Left ventricle myocardium superior (tissue), 1 donor: ENCODE data around the gene IL1RL1. TPM values are rescaled to one million over a fixed set of nuclear protein-coding genes. Genes with fewer than 3 reads are reported as not detected.
"Not testable (repeated sequence)": the region's sequence is repeated elsewhere in the genome, so short reads cannot be mapped to it uniquely, and the experiment has no call there.

ENCODE experiments used
- ATAC-seq: fragments of 200-7000 bp; cut with Tn5 transposase; one replicate; pipeline ENCODE4 v1.9.1; 2020; ENCODE audit warnings: mild to moderate bottlenecking, moderate library complexity
- DNase-seq: peaks from one replicate; pipeline ENCODE4 v3.0.0-alpha.2; 2020
- intact Hi-C: fragments of 100-400 bp; cut with micrococcal nuclease; formaldehyde crosslinking; loops from one replicate; pipeline ENCODE4 v1.11.0; 2022
- total RNA-seq: library from RNA; stranded (reverse); fragmentation: NEBNext Ultra II Directional; extraction: Animal tissue kit (Norgen Biotek cat#: 25700); gene quantifications from one replicate; pipeline ENCODE4 v1.2.1, GENCODE V29; 2021
- donor health status: DM: no; HTN: yes; CAD: no; lungs with severe emphysema.

Gene IL1RL1
- total RNA-seq, 1 donor from 2014 or later, result 2.5 TPM

GRCh38 chr2:102324914-102325313 is 13.6 kb downstream of the IL1RL1 start:
- DNase-seq, ATAC-seq, intact Hi-C loops: not testable (repeated sequence)

- DNase-seq (peak; percentile 32), ATAC-seq (peak; percentile 57)
- intact Hi-C loops, result no loop called here
Measured at GRCh38 chr2:102331311-102331980, 20.1 kb downstream of the IL1RL1 start.

GRCh38 chr2:102334486-102334885 is 23.1 kb downstream of the IL1RL1 start:
- intact Hi-C loops, result no loop called here
- no peak for ATAC-seq

GRCh38 chr2:102335871-102336366 is 24.6 kb downstream of the IL1RL1 start:
- ATAC-seq (peak; percentile 55), DNase-seq (no peak)
- intact Hi-C loops, result no loop called here

More at GRCh38 chr2:102334486-102334885, 23.1 kb downstream of the IL1RL1 start:
- DNase-seq, result no peak

GRCh38 chr2:102336502-102336945 is 25.2 kb downstream of the IL1RL1 start:
- DNase-seq (peak; percentile 24), ATAC-seq (peak; percentile 86)

GRCh38 chr2:102337012-102337411 is 25.6 kb downstream of the IL1RL1 start:
- intact Hi-C loops, result no loop called here
- ATAC-seq, result peak; percentile 66
- no peak for DNase-seq

More at GRCh38 chr2:102336502-102336945, 25.2 kb downstream of the IL1RL1 start:
- intact Hi-C loops, result no loop called here

- no peak for ATAC-seq
- intact Hi-C loops, result no loop called here
- DNase-seq, result no peak
Measured at GRCh38 chr2:102337481-102338386, 26.4 kb downstream of the IL1RL1 start.

GRCh38 chr2:102340778-102341177 is 29.4 kb downstream of the IL1RL1 start:
- intact Hi-C loops, result no loop called here
- no peak for DNase-seq

GRCh38 chr2:102342888-102343287 is 31.5 kb downstream of the IL1RL1 start:
- ATAC-seq, result no peak
- no peak for DNase-seq
- intact Hi-C loops, result no loop called here

More at GRCh38 chr2:102340778-102341177, 29.4 kb downstream of the IL1RL1 start:
- ATAC-seq, result no peak

- no peak for ATAC-seq
- DNase-seq, result no peak
- intact Hi-C loops, result no loop called here
Measured at GRCh38 chr2:102344397-102344796, 33.0 kb downstream of the IL1RL1 start.

- ATAC-seq (no peak), DNase-seq (no peak)
- intact Hi-C loops, result no loop called here
Measured at GRCh38 chr2:102345329-102345920, 34.1 kb downstream of the IL1RL1 start.

GRCh38 chr2:102346381-102347130 is 35.2 kb downstream of the IL1RL1 start:
- intact Hi-C loops, result no loop called here
- DNase-seq, result no peak

GRCh38 chr2:102350137-102350793 is 38.9 kb downstream of the IL1RL1 start:
- intact Hi-C loops, result no loop called here

More at GRCh38 chr2:102346381-102347130, 35.2 kb downstream of the IL1RL1 start:
- no peak for ATAC-seq

GRCh38 chr2:102355526-102356380 is 44.4 kb downstream of the IL1RL1 start, which contains the start of gene IL18R1:
TSS of gene IL18R1 (plus strand) at chr2:102355796. CDS start at chr2:102362661, 6,865 bp downstream.
- intact Hi-C loops, result loop anchor here (5.0 kb wide), 1 partner anchor 103 kb away; no protein-coding TSS in a partner anchor
- DNase-seq (peak; percentile 89), ATAC-seq (peak; percentile 100)

More at GRCh38 chr2:102350137-102350793, 38.9 kb downstream of the IL1RL1 start:
- ATAC-seq, result no peak
- no peak for DNase-seq

GRCh38 chr2:102356381-102356712 is 45.0 kb downstream of the IL1RL1 start:
- DNase-seq, result no peak
- intact Hi-C loops, result loop anchor here (5.0 kb wide), 1 partner anchor 104 kb away; no protein-coding TSS in a partner anchor
- no peak for ATAC-seq

- ATAC-seq (no peak), DNase-seq (no peak)
- intact Hi-C loops, result loop anchor here (5.0 kb wide), 1 partner anchor 104 kb away; no protein-coding TSS in a partner anchor
Measured at GRCh38 chr2:102356741-102357140, 45.4 kb downstream of the IL1RL1 start.

GRCh38 chr2:102357937-102358336 is 46.6 kb downstream of the IL1RL1 start:
- ATAC-seq (no peak), DNase-seq (no peak)
- intact Hi-C loops, result loop anchor here (5.0 kb wide), 1 partner anchor 106 kb away; no protein-coding TSS in a partner anchor
